NCI-H2227 treated with DMSO at 0.1 percent for 48 hours (cell line): ENCODE data around the gene TCF7L2.

Source experiments
- DNase-seq: peaks from one replicate; lab custom pipeline; 2025; lab: John Stamatoyannopoulos, UW

The TCF7L2 gene

DNA sequence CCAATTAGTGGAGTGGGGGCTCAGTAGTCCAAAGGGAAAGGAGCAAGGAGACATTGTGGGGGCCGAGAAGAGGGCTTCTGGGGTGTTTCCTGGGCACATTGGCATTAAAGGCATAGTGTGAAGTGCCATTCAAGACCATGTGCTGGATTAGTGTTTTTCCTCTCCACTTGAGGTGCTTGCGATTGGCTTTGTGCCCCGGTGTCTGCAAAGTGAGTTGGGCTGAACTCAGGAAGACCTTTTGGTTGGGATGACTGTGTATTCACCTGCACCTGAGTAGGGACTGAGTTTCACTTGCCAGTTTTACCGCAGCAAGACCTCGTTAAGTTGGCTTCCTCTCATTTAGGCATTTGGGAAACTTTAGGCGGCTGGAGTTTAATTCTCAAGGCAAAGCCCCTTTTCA lies 73.0 kb downstream of the TCF7L2 start:
- DNase-seq, result no peak

GRCh38 chr10:113024930-113025329 lies 74.9 kb downstream of the TCF7L2 start:
- DNase-seq, result no peak

GRCh38 chr10:113025487-113025886 lies 75.4 kb downstream of the TCF7L2 start:
- DNase-seq, result no peak

GRCh38 chr10:113026679-113027078 lies 76.6 kb downstream of the TCF7L2 start:
- no peak for DNase-seq

GRCh38 chr10:113027230-113027573 lies 77.2 kb downstream of the TCF7L2 start:
- no peak for DNase-seq

GRCh38 chr10:113027574-113028455 lies 77.8 kb downstream of the TCF7L2 start:
- DNase-seq, result no peak

- no peak for DNase-seq
These were observed 78.7 kb downstream of the TCF7L2 start for GRCh38 chr10:113028456-113029440.

DNA sequence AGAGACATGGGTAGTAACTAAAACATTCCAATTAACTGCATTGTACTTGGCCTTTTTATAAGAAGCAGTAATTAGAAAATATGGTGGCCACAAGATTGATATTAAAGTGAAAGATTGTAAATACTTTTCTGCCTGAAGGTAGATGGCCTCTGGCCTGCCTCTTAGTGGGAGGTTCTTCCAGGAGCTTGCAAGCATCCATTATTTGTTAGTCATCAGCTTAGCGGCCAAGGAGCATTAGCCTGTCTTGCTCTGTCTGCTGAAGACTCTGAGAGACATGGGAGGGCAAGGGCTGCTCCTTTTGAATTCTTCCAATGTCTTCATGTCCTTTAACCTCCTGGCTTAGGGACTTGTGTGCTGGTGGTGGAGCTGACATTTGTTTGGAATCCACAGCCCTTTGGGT lies 80.4 kb downstream of the TCF7L2 start:
- DNase-seq, result no peak

GRCh38 chr10:113031147-113031546 lies 81.1 kb downstream of the TCF7L2 start:
- DNase-seq, result no peak

DNA sequence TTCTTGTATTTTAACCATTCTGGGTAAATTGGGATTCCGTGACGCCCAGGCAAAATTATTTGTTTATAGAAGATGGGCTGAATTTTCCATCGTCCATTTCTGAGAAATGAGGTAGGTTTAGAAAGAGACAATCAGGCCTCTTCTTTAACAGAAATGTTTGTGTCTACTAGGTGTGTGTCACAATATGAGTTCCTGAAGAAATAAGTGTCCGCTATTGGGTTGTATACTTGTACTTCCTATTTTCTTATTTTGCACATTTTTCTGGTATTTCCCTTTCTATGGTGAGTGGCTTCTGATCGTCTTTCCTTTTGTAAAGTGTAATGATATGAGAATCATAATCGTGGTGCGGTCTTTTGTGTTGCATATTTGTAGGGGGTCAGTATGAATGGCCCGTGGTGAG lies 83.9 kb downstream of the TCF7L2 start:
- DNase-seq, result no peak

DNA sequence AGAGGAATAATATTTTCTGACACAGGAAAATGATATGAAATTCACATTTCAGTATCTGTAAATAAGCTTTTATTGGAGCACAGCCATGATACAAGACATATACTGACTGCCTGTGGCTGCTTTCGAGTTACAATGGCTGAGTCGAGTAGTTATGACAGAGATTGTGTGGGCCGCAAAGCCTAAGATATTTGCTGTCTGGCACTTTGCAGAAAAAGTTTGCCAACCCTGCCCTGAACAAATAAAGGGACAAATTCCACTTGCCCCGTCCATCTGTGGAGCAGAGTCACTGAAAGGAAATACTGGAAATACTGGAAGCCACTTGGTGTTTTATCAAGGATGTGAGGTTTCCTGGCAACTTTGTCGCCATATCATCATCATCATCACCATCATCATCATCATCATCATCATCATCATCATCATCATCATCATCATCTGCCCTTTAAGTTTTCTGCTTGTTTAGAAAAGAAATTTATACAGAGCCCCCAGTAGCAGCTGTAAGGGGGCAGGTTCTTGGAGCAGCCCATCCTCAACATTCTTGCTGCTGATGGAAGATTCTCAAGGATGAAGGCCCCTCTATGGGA lies 85.8 kb downstream of the TCF7L2 start:
- no peak for DNase-seq

GRCh38 chr10:113036619-113037018 lies 86.6 kb downstream of the TCF7L2 start:
- no peak for DNase-seq

DNA sequence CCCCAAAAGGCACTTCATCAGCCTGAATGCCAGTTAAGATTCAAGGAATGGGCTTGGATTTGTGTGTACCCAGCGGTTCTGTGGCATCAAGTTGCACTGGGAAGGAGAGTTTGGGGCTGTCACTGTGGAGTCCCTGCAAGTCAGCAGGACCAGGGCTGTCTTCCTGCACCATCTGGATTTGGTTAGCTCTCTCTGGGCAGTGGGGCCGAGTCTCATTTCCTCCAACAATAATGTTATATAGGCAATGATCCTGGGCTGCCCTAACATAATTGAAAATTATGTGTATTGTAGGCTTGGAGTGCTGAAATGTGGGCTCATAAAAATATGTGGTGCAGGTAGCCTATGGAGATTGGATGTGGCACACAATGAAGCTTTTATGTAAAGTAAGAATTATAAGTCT lies 87.2 kb downstream of the TCF7L2 start:
- no peak for DNase-seq

DNA sequence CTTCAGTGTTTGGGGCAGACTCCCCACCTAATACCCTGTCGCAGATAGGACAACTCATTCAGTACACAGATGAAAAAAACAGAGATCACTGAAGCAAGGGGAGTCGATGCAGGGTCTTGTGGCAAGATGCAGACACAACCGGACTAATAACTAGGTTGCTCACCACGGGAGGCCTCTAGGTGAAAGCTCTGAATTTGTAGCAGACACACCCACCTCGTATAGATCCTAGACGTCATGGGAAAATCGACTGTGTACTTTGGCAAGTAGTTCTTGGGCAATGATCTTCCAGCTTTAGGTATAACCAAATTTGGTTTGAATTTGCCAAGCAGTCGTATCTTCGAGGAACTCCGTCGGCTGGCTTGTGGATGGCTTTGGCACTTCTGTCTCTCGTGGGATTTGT lies 88.1 kb downstream of the TCF7L2 start:
- DNase-seq, result peak; percentile 14

DNA sequence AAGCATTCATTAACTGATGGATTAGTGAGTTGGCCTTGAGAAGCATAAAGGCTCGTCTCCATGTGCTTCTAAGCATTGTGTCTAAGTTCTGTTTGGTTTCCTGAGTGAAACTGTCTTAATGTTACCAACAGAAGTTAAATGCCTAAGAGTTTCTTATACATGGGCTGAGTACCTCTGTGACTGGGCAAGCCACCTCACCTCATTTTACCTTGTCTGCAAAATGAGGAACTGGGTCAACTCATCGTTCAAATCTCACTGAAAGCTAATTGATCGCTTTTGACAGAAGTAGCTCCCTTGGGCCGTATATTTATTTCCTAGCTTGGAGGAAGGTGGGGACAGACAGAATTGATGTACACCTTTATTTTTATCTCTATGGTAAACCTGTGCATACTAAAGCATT lies 88.9 kb downstream of the TCF7L2 start:
- no peak for DNase-seq

GRCh38 chr10:113041324-113041723 lies 91.3 kb downstream of the TCF7L2 start:
- no peak for DNase-seq

DNA sequence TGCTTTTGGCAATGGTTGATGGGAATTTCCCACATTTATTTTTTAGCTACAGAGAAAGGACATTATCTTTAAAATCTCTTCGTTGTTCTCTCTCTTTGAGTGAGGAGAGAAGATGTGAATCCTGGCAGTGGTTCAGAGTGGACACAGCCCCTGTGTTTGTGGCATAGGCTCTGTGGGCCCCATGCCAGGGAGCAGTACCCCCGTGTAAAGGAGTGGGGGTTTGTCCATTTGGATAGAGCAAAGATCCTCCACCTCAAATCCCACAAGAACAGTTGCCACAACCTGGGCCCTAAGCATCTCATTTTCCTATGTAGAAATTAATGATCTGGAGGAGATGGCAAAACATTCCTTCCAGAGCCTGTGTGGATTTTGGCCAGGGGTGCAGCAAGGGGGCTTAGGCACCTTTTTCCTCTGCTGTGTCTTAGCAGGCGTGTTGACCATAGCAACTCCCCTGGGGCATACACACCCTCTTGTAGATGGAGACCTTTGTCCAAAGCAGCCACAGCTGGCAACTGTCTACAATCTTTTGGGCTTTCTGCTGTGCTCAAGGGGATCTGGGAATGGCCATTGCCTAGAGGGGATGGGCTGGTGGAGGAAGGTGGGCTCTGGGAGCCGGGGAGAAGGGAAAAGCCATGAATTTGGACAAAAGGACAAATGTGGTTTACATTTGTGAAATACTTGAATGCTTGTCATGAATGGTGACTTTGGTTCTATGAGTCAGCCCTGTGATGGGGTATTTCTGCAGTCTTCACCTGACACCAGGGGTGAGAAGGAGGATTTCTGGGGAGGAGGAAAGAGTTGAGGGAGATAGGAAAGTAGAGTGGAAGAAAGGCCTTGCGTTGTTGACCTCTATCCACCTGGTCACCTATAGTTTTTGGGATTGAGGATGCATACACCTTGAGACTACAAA lies 92.0 kb downstream of the TCF7L2 start:
- DNase-seq, result no peak

GRCh38 chr10:113042868-113043267 lies 92.8 kb downstream of the TCF7L2 start:
- no peak for DNase-seq

- DNase-seq, result no peak
These were observed 94.1 kb downstream of the TCF7L2 start for GRCh38 chr10:113044016-113044755.

- no peak for DNase-seq
These were observed 95.4 kb downstream of the TCF7L2 start for GRCh38 chr10:113045147-113046055.
